ENCODE results near the gene SLC47A2. TPM values are rescaled to one million over a fixed set of nuclear protein-coding genes. Genes with fewer than 3 reads are reported as not detected.

Gene SLC47A2, protein sequence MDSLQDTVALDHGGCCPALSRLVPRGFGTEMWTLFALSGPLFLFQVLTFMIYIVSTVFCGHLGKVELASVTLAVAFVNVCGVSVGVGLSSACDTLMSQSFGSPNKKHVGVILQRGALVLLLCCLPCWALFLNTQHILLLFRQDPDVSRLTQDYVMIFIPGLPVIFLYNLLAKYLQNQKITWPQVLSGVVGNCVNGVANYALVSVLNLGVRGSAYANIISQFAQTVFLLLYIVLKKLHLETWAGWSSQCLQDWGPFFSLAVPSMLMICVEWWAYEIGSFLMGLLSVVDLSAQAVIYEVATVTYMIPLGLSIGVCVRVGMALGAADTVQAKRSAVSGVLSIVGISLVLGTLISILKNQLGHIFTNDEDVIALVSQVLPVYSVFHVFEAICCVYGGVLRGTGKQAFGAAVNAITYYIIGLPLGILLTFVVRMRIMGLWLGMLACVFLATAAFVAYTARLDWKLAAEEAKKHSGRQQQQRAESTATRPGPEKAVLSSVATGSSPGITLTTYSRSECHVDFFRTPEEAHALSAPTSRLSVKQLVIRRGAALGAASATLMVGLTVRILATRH
- total RNA-seq = not detected in 2 replicates

DNA sequence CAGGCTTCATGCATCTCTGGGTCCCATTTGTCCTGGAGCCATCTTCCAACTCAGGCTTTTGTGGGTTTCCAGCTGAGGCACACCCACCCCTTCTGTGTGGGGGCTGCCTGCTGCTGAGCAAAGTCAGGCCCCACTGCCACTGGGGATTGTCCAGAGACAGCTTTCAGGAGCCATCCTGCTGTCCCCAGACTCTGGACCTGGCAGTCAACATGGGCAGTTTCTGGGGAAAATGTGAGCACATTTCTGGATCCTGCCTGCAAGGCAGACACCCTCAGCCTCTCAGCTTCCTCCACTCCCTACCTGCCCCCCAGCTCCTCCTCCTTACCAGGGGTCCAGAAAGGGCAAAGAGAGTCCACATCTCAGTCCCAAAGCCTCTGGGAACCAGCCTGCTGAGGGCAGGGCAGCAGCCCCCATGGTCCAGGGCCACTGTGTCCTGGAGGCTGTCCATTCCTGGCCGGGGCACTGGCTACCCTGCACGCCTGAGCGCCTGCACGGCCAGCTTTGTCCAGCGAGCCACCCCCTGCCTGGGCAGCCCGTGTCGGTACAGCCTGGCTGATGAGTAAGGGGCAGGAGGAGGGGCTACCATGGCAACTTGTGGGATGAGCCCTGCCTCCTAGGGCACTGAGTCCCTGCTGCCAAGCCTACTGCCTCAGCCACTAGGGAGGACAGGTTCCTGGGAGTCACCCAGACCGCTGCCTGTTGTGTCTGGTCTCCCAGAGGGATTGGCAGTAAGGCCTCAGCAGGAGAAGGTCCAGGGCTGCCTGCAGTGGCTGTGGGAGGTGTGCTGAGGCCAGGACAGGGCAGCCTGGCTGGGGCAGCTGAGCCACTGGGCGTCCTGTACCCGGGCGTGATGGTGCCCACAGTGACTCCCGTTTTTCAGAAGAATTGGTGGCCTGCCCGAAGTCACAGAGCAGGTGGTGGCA, at the start of gene SLC47A2:
SLC47A2 (minus strand) TSS at position 477 of the 923 bp plus-strand sequence; CDS start at position 448, 29 bp downstream.

DNA sequence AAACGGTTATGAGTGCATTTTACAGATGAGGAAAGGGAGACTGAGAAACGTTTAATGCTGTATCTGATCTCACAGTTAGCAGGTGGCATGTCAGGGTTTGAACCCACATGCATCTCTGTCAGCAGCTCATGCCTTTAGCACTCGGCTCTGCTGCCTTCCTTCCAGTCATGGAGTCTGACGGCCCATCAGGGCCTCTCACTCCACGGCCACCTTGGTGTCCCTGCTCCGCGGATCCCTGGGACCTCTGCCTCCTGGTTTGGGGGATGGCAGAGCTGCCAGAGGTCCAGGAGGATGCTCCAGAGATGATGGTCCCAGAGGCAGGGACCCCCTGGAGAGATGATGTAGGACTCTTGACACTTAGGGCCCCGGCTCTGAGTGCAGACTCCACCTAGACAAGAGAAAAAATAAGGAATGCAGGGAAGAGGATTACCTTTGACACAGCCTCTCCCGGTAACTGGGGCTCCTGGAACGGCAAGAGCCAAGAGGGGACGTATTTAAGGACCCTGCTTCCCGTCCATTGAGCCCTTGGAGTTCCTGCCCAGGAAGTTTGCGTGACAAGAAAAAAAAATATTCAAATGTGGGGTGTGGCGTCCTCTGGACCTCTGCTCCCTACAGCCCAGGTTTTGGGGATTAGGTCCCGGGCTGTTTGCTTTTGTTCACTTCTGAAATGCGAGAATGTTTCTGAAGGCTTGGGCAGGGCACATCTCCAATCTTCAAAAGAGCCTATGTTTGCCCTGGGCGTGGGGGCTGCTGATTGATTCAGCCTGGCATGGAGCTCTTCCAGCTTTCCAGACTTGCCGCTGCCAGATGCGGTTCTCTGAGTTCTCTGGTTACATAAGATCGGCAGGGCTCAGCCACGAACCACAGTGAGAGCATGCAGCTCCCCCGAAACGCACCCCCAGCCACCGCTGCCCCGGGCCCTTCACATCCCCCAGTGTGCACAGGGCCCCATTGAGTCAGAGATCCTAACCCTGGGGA, 31.7 kb upstream of the SLC47A2 start, which contains the start of gene ALDH3A1:
ALDH3A1 (minus strand) TSS at position 470 of the 978 bp plus-strand sequence. CDS start 3,169 bp downstream, outside the sequence.

DNA sequence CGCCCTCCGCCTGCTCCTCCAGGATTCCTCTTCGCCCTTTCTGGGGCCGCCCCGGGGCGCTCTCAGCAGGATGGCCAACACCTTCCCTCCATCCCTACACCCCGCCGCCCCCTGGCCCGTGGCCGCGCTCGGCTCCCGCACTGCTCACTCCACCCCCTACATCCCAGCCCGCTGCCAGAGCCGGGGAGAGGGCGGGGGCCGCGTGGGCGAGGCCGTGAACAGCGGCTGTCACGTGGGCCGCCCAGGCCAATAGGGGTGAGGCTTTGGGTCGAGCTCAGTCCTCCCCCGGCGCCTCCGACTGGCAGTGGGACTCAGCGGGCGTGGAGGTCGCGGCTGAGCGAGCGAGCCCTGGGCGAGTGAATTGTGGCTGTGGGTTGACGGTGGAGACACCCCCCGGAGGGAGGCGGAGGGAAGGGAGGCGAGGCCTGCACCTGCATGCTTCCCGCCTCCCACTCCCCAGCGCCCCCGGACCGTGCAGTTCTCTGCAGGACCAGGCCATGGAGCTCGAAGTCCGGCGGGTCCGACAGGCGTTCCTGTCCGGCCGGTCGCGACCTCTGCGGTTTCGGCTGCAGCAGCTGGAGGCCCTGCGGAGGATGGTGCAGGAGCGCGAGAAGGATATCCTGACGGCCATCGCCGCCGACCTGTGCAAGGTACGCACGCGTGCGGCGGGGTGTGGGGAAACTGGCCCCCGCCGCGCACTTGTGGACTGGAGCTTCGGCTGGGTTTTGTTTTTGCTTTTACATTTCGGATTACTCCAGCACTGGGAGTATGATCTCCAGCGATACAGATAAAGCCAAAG, 67.7 kb downstream of the SLC47A2 start, which contains the start of gene ALDH3A2:
ALDH3A2 (plus strand) TSS at position 277 of the 799 bp plus-strand sequence; CDS start at position 498, 221 bp downstream.

Small RNA genes lying within 50 kb of the gene (small RNA-seq; reads per million reads assigned to genes)
- not detected for gene RF00322

Other genes with a start within 250 kb of the SLC47A2 start
- not detected in 2 replicates for gene SLC47A1, start 182.7 kb downstream of the SLC47A2 start, total RNA-seq
- gene ALDH3A2, start 67.8 kb downstream of the SLC47A2 start, total RNA-seq = 14.1 and 15.9 TPM in 2 replicates
- 0.11 TPM in 1 of 2 replicates, not detected in the other for gene ALDH3A1, start 31.7 kb upstream of the SLC47A2 start, total RNA-seq
- 24.1 and 28.3 TPM in 2 replicates for gene ULK2, start 151.4 kb upstream of the SLC47A2 start, total RNA-seq

Measured in placental epithelial cell (primary cell).